SK-N-SH (cell line): ENCODE measurements around the gene CLASP2.

Experiments used
- CHD2 ChIP-seq: fragments of 150-350 bp; IDR thresholded peaks from 2 replicates; pipeline ENCODE4 v1.6.1; 2018; ENCODE audit warnings: low read length; ENCODE audit not compliant: partially characterized antibody
- EZH2phosphoT487 ChIP-seq: fragments of 200-600 bp; sonication (generic); IDR thresholded peaks from 2 replicates; pipeline ENCODE4 v1.6.1; 2017; ENCODE audit warnings: low read depth, mixed run types, mild to moderate bottlenecking, antibody characterized with exemption, moderate library complexity, borderline replicate concordance
- FOXM1 ChIP-seq: IDR thresholded peaks from 2 replicates; pipeline ENCODE4 v1.4.0; 2012; ENCODE audit warnings: low read depth, mild to moderate bottlenecking
- TF ChIP-seq, protein P1 (sequence below): fragments of 200-600 bp; sonication (generic); IDR thresholded peaks from 2 replicates; pipeline ENCODE4 v1.6.1; 2017; ENCODE audit warnings: antibody characterized with exemption, mild to moderate bottlenecking, moderate library complexity

DNA sequence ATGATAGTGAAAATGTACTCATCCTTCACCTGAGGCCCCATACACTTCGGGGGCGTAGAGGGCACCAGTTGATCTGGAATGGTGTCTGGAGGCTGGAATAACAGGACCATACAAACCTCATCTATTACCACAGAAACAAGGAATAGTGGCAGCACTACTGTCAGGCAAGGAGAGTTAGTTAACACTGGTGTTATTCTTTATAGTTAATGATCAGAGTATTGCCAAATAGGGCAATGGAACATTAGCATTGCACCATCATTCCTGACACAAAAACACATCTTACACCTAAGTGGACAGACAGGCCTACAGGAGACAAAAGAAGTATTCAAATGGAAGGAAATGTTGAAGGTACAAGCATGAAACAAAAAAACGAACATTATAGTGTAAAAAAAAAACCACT lies 140.9 kb downstream of the CLASP2 start:
- no peak for TF ChIP-seq CHD2
- no peak for TF ChIP-seq EZH2phosphoT487
- TF ChIP-seq, protein P1, sequence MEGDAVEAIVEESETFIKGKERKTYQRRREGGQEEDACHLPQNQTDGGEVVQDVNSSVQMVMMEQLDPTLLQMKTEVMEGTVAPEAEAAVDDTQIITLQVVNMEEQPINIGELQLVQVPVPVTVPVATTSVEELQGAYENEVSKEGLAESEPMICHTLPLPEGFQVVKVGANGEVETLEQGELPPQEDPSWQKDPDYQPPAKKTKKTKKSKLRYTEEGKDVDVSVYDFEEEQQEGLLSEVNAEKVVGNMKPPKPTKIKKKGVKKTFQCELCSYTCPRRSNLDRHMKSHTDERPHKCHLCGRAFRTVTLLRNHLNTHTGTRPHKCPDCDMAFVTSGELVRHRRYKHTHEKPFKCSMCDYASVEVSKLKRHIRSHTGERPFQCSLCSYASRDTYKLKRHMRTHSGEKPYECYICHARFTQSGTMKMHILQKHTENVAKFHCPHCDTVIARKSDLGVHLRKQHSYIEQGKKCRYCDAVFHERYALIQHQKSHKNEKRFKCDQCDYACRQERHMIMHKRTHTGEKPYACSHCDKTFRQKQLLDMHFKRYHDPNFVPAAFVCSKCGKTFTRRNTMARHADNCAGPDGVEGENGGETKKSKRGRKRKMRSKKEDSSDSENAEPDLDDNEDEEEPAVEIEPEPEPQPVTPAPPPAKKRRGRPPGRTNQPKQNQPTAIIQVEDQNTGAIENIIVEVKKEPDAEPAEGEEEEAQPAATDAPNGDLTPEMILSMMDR = no peak
- TF ChIP-seq FOXM1 = no peak
